Uterus (tissue), 4 donors: ENCODE measurements around the gene ANKRD6. TPM values are rescaled to one million over a fixed set of nuclear protein-coding genes. Genes with fewer than 3 reads are reported as not detected.

Source experiments
- DNase-seq, 2 donors: peaks; one replicate each; pipeline ENCODE4 v3.0.0-alpha.2; 2019 to 2020
- H3K27ac ChIP-seq, 2 donors: fragments of 200-600 bp; sonication (generic); 1 replicate in 1 of 2; 2 replicates in 1 of 2; pipeline ENCODE4 v1.5.1; 2016 to 2018
- H3K27me3 ChIP-seq, 2 donors: fragments of 200-600 bp; sonication (generic); one replicate each; pipeline ENCODE4 v1.5.1; 2018 to 2019; ENCODE audit warnings: control low read depth in 1 of 2
- H3K36me3 ChIP-seq, 2 donors: fragments of 200-600 bp; sonication (generic); one replicate each; pipeline ENCODE4 v1.5.1; 2019; ENCODE audit warnings: control low read depth in 1 of 2
- H3K4me1 ChIP-seq, 2 donors: fragments of 200-600 bp; sonication (generic); one replicate each; pipeline ENCODE4 v1.5.1; 2018 to 2019; ENCODE audit warnings: control low read depth in 1 of 2
- H3K4me3 ChIP-seq, 2 donors: fragments of 200-600 bp; sonication (generic); 1 replicate in 1 of 2; 2 replicates in 1 of 2; pipeline ENCODE4 v1.5.1; 2018 to 2019; ENCODE audit warnings: mild to moderate bottlenecking in 1 of 2
- H3K9me3 ChIP-seq, 2 donors: fragments of 200-600 bp; sonication (generic); one replicate each; pipeline ENCODE4 v1.5.1; 2019; ENCODE audit warnings: control low read depth in 1 of 2
- CTCF ChIP-seq, 4 experiments: fragments of 200-600 bp in 2 of 4; fragments of 450-650 bp in 2 of 4; sonication (generic) in 2 of 4; IDR thresholded peaks; one replicate each; pipeline ENCODE4 v1.5.1; 2016 to 2019; ENCODE audit warnings: antibody characterized with exemption in 4 of 4, mild to moderate bottlenecking in 2 of 4, moderate library complexity in 1 of 4
- POLR2A ChIP-seq, 2 donors: fragments of 450-650 bp; IDR thresholded peaks; one replicate each; pipeline ENCODE4 v1.6.1; 2016; ENCODE audit warnings: antibody characterized with exemption in 2 of 2, mild to moderate bottlenecking in 1 of 2, moderate library complexity in 1 of 2
- intact Hi-C: fragments of 100-400 bp; cut with DNase I; formaldehyde crosslinking; loops from one replicate; pipeline ENCODE4 v1.15.1; 2023; ENCODE audit warnings: low total_unique reads
- total RNA-seq, 4 donors: library from RNA; depleted of rRNA in 3 of 4; stranded (reverse); fragments of >200 nt in 3 of 4; gene quantifications; one replicate each; pipeline versions ENCODE4 v1.1.0 to v1.2.4, GENCODE V29; 2014 to 2023
- donor health status: DM: yes; HTN: yes; CAD: no.

Gene ANKRD6
- total RNA-seq, 4 donors from 2014 or later = 6.7 to 32.6 (median 24.5) TPM

GRCh38 chr6:89433252-89434149, 549 bp downstream of the ANKRD6 start:
- Histone ChIP-seq H3K9me3 (no peaks in the 10 kb centered on the region), H3K27me3 (no peaks in the 10 kb centered on the region), H3K27ac (peak overlapping the region; percentile 37 to 76), H3K36me3 (no peaks in the 10 kb centered on the region), H3K4me3 (peak overlapping the region; percentile 42 to 79), H3K4me1 (no peaks in the 10 kb centered on the region)
- intact Hi-C loops = loop anchor here (10.0 kb wide), 1 partner anchor 171 kb away; no protein-coding TSS in a partner anchor
- peak; percentile 23 to 28 for DNase-seq
- TF ChIP-seq CTCF (IDR thresholded peaks at IDR 0.05) (no peak), POLR2A (IDR thresholded peaks at IDR 0.05) (no peak)

DNA sequence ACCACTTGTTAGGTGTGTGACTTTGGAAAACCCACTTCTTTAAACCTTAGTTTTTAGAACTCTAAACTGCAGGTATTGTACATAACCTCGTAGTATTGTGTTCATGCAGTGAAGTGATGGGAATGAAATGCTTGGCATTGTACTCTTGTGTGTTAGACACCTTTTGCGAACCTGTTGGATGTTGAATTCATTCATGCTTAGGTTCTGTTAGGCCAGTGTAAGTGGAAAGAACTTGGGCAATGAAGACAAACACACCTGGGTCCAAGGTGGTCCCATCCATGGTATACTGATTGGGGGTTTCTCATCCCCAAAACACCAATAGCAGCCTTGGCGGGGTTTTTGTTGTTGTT, 1.2 kb downstream of the ANKRD6 start:
- H3K36me3 ChIP-seq = peaks cover 0 to 1% of the 10 kb centered on the region in 2 donors
- TF ChIP-seq POLR2A (IDR thresholded peaks at IDR 0.05) = no peak
- TF ChIP-seq CTCF (IDR thresholded peaks at IDR 0.05) = no peak
- H3K9me3 ChIP-seq = no peaks in the 10 kb centered on the region
- H3K4me3 ChIP-seq = peak overlapping the region in 1 of 2 donors; percentile 79
- peak overlapping the region in 1 of 2 donors; percentile 76 for H3K27ac ChIP-seq
- H3K27me3 ChIP-seq = no peaks in the 10 kb centered on the region
- intact Hi-C loops = loop anchor here (10.0 kb wide), 1 partner anchor 171 kb away; no protein-coding TSS in a partner anchor
- no peaks in the 10 kb centered on the region for H3K4me1 ChIP-seq
- no peak for DNase-seq

DNA sequence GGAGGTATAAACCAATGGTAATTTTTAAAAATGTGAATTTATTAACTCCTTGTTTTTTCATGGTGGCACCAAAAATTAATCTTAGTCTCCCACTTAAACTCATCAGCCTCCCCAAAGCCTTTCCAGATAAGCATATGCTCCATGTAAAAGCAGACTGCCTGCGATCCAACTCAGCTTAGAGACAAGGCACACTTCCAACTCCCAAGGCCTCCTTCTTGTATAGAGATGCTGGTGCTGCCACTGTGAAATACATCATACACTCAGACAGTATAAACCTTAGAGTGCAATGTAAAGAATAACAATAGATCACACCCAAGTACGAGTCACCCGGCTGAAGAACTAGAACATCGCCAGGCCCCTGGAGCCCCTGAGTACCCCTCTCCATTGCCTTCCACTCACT, 2.0 kb downstream of the ANKRD6 start:
- no peak for TF ChIP-seq POLR2A (IDR thresholded peaks at IDR 0.05)
- no peak for TF ChIP-seq CTCF (IDR thresholded peaks at IDR 0.05)
- no peaks in the 10 kb centered on the region for H3K27me3 ChIP-seq
- H3K4me3 ChIP-seq = no peak overlapping the region
- intact Hi-C loops = loop anchor here (10.0 kb wide), 1 partner anchor 170 kb away; no protein-coding TSS in a partner anchor
- H3K9me3 ChIP-seq = no peaks in the 10 kb centered on the region
- DNase-seq = no peak
- peaks cover 0 to 2% of the 10 kb centered on the region in 2 donors for H3K36me3 ChIP-seq
- no peak overlapping the region for H3K27ac ChIP-seq
- H3K4me1 ChIP-seq = no peaks in the 10 kb centered on the region

DNA sequence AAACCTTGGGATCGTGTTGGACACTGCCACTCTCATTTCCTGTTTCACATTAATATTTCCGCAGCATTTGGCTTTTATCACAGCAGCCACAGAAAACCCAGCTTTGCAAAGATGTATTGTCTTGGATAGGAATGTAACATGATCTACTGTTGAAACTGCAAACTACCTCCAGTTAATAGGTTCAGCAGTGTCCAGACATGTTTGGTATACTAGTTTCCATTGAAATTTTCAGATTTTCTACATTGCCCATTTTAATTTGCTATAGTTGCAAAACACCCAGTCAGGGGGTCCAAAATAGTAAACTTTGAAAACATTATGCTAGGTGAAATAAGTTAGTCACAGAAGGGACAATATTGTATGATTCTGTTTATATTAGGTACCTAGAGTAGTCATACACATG, 3.3 kb downstream of the ANKRD6 start:
- intact Hi-C loops = loop anchor here (10.0 kb wide), 1 partner anchor 169 kb away; no protein-coding TSS in a partner anchor
- TF ChIP-seq CTCF (IDR thresholded peaks at IDR 0.05) = no peak
- TF ChIP-seq POLR2A (IDR thresholded peaks at IDR 0.05) = no peak
- no peak overlapping the region for H3K27ac ChIP-seq

GRCh38 chr6:89438248-89438647, 5.3 kb downstream of the ANKRD6 start:
- H3K36me3 ChIP-seq = peaks cover 0 to 2% of the 10 kb centered on the region in 2 donors
- no peaks in the 10 kb centered on the region for H3K4me1 ChIP-seq
- H3K27me3 ChIP-seq = no peaks in the 10 kb centered on the region
- DNase-seq = no peak
- no peak overlapping the region for H3K27ac ChIP-seq
- H3K4me3 ChIP-seq = no peak overlapping the region
- no peaks in the 10 kb centered on the region for H3K9me3 ChIP-seq
- TF ChIP-seq CTCF (IDR thresholded peaks at IDR 0.05) = no peak
- TF ChIP-seq POLR2A (IDR thresholded peaks at IDR 0.05) = no peak
- intact Hi-C loops = loop anchor here (10.0 kb wide), 1 partner anchor 167 kb away; no protein-coding TSS in a partner anchor

More for the DNA sequence above, 3.3 kb downstream of the ANKRD6 start:
- H3K27me3 ChIP-seq = no peaks in the 10 kb centered on the region
- H3K4me1 ChIP-seq = no peaks in the 10 kb centered on the region
- H3K36me3 ChIP-seq = peaks cover 0 to 2% of the 10 kb centered on the region in 2 donors
- no peak for DNase-seq
- no peak overlapping the region for H3K4me3 ChIP-seq
- no peaks in the 10 kb centered on the region for H3K9me3 ChIP-seq
